Stimulated activated naive CD8-positive, alpha-beta T cell treated with anti-CD3 and anti-CD28 coated beads, Interleukin-15, Interleukin-2, amounts not matched to agents 100 U/mL and 50 U/mL, for 24 hours (primary cell): Measurements from ENCODE around the gene KCNT2.

ENCODE experiments used
- ATAC-seq: fragments of 150-1000 bp; cut with Tn5 transposase; one replicate; pipeline ENCODE4 v1.10.0; 2021
- DNase-seq: peaks from one replicate; pipeline ENCODE4 v3.0.0; 2021

KCNT2 gene

DNA sequence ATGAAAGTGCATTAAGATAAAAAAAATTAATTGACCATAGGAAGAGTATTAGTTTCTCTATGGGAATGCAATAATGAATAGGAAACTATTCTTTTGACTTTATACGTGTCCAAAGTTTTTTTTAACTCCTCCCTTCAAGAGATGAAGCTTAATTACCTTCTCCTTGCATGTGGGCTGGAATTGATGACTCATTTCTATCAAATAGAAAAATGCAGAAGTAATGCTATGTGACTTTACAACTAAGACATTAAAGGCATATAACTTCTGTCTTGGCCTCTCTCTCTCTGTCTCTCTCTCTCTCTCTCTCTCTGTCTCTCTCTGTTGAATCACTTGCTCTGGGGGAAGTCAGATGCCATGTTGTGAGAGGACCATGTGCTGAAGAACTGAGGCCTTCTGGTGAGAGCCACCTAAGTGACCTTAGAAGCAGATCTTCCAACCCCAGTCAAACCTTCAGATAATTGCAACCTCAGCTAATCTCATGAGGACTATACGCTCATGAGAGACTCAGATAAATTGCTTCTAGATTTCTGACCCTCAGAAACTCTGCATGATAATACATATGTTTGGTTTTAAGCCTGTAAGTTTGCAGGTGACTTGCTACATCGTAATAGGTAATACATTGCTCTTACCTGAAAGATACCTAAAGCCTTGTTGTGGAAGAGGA, 414.2 kb downstream of the KCNT2 start:
- ATAC-seq, result no peak
- DNase-seq, result no peak

DNA sequence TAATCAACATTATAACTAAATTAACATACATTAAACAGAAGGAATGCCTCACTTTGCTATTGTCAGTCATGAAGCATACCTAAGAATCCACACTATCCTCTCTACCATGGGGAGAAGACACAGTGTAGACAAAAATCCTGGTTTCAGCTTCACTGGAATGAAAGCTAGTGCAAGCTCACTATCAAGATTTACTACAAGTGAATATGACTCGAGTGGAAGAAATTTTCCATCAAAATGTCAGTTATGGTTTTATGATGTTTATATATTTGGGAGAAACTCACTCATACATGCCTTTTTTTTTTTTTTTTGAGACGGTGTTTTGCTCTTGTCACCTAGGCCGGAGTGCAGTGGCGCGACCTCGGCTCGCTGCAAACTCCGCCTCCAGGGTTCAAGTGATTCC, 424.3 kb downstream of the KCNT2 start:
- no peak for DNase-seq

GRCh38 chr1:196181594-196181878, 426.7 kb downstream of the KCNT2 start:
- no peak for DNase-seq
- no peak for ATAC-seq

More for the DNA sequence above, 424.3 kb downstream of the KCNT2 start:
- no peak for ATAC-seq

GRCh38 chr1:196180847-196181593, 427.2 kb downstream of the KCNT2 start:
- ATAC-seq, result no peak
- DNase-seq, result no peak

DNA sequence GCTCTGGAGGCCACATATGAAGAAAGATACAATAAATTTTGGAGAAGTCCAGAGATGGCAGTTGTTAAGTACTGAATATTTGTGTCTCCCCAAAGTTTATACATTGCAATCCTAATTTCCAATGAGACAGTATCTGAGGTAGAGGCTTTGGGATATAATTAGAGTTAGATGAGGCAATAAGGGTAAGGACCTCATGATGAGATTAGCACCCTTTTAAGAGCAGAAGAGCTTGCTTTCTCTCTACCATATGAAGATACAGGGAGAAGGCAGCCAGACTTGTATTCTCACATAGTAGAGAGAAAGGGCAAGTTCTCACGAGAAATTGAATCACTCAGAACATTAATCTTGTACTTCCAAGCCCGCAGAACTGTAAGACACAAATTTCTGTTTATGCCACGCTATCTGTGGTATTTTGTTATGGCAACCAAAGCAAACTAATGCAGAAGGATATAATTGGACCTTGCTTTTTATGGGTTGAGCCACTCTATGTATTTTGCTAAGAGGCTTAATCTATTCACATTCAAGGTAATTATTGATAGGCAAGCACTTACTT, 430.1 kb downstream of the KCNT2 start:
- ATAC-seq (no peak), DNase-seq (no peak)
